HTR-8/SVneo (cell line): ENCODE measurements around the gene VEGFA.

ENCODE experiments used
- DNase-seq: peaks from one replicate; pipeline ENCODE4 v3.0.0; 2011; ENCODE audit warnings: low spot score, mixed read lengths; ENCODE audit not compliant: insufficient read length
- FAIRE-seq: peaks from 2 replicates; lab custom pipeline; 2011; peaks lifted over from hg19 to GRCh38; lab: Jason Lieb, UNC

VEGFA gene

GRCh38 chr6:43738267-43738676, 31.7 kb upstream of the VEGFA start:
- no peak for DNase-seq
- peak; percentile 99 for FAIRE-seq

- FAIRE-seq (no peak), DNase-seq (no peak)
Observed at GRCh38 chr6:43738877-43739641, 31.0 kb upstream of the VEGFA start.

- FAIRE-seq = no peak
- DNase-seq = no peak
Observed at GRCh38 chr6:43739642-43740091, 30.3 kb upstream of the VEGFA start.

GRCh38 chr6:43740321-43740960, 29.6 kb upstream of the VEGFA start:
- FAIRE-seq = no peak
- DNase-seq = no peak

- FAIRE-seq (no peak), DNase-seq (no peak)
Observed at GRCh38 chr6:43740961-43741764, 28.8 kb upstream of the VEGFA start.

GRCh38 chr6:43741829-43742228, 28.2 kb upstream of the VEGFA start:
- FAIRE-seq (no peak), DNase-seq (no peak)

GRCh38 chr6:43742285-43742684, 27.7 kb upstream of the VEGFA start:
- FAIRE-seq = no peak
- DNase-seq = no peak

GRCh38 chr6:43742931-43743632, 26.9 kb upstream of the VEGFA start:
- no peak for DNase-seq
- no peak for FAIRE-seq

GRCh38 chr6:43743682-43744381, 26.2 kb upstream of the VEGFA start:
- DNase-seq (no peak), FAIRE-seq (no peak)

GRCh38 chr6:43744491-43744890, 25.5 kb upstream of the VEGFA start:
- no peak for FAIRE-seq

GRCh38 chr6:43744931-43745727, 24.9 kb upstream of the VEGFA start:
- no peak for FAIRE-seq
- DNase-seq = no peak

More at GRCh38 chr6:43744491-43744890, 25.5 kb upstream of the VEGFA start:
- DNase-seq = no peak

GRCh38 chr6:43746071-43746470, 23.9 kb upstream of the VEGFA start:
- DNase-seq = no peak
- FAIRE-seq = no peak

GRCh38 chr6:43746613-43747102, 23.4 kb upstream of the VEGFA start:
- FAIRE-seq (no peak), DNase-seq (no peak)

- FAIRE-seq = no peak
- no peak for DNase-seq
Observed at GRCh38 chr6:43747784-43748183, 22.2 kb upstream of the VEGFA start.

- FAIRE-seq (no peak), DNase-seq (no peak)
Observed at GRCh38 chr6:43748765-43749164, 21.2 kb upstream of the VEGFA start.

- no peak for FAIRE-seq
- no peak for DNase-seq
Observed at GRCh38 chr6:43749461-43749860, 20.6 kb upstream of the VEGFA start.

GRCh38 chr6:43750622-43751021, 19.4 kb upstream of the VEGFA start:
- DNase-seq (no peak), FAIRE-seq (no peak)

- peak; percentile 97 for FAIRE-seq
- no peak for DNase-seq
Observed at GRCh38 chr6:43753570-43754183, 16.3 kb upstream of the VEGFA start.
